ENCODE data around the gene WWTR1. TPM values are rescaled to one million over a fixed set of nuclear protein-coding genes. Genes with fewer than 3 reads are reported as not detected.

Gene WWTR1
- total and polyA plus RNA-seq, 2 donors (not counting 3 experiments of a cell fraction or from before 2014, with no cell fraction given): 210 to 341 TPM

DNA sequence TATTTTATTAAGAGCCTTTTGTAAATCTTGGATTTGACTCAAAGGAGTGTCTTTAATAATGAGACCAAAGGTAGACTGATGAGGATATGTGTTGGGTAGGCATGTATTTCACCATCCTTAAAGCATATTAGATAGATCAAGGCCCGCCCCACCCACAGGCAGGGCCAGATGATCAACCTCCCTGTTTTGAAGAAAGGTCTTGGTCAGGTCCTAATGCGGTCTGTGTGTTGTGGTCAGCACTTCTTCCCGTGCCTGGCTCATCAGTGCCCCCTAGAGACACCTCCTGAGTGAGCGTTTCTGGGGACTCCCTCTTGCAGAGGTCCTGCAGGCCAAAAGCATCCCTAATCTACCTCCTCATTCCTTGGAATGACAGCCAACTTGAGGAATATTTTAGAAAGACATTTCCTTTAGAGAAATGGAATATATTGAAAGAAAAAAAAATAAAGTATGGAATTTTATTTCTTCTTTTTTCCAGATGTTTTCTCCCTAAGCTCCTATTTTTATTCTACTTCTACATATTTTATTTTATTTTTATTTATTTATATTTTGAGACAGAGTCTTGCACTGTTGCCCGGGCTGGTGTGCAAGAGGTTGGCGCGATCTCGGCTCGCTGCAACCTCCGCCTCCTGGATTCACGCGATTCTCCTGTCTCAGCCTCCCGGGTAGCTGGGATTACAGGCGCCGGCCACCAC lies 177.4 kb downstream of the WWTR1 start:
- DNase-seq (ENCODE audit: low read depth, low spot score): peak; percentile 93
- H3K27ac ChIP-seq (ENCODE audit: insufficient read depth, low read depth, low read length): peak overlapping the region; percentile 64

More for the DNA sequence above, 177.4 kb downstream of the WWTR1 start:
- H4K20me1 ChIP-seq (replicated peaks; ENCODE audit: control insufficient read depth, extremely low read depth, insufficient read depth, low read length): no peaks in the 10 kb centered on the region
- H3K4me1 ChIP-seq (ENCODE audit: control insufficient read depth, extremely low read depth, insufficient read depth, low read length): peaks cover 12% of the 10 kb centered on the region
- no TSS peak for BruUV-seq (replicated peaks)
- H3K4me3 ChIP-seq (replicated peaks in 1 of 3; ENCODE audit: insufficient read depth in 1 of 3, low read depth in 1 of 3, low read length in 3 of 3): no peak overlapping the region
- H3K9ac ChIP-seq (replicated peaks; ENCODE audit: extremely low read depth, insufficient read depth, low read length): peak overlapping the region; percentile 22
- ChIA-PET CTCF (interaction anchor here (0.7 to 6.6 kb wide), 31 partner anchors 9 to 526 kb away, joined by 3 to 125 read pairs (median 6); partner anchors contain the start of genes TM4SF1 and TM4SF18), POLR2A (interaction anchor here (1.8 to 3.4 kb wide), 2 partner anchors 105 to 110 kb away, joined by 14 to 41 read pairs; partner anchors contain the start of gene TM4SF1)
- no peaks in the 10 kb centered on the region for H3K27me3 ChIP-seq (ENCODE audit: control insufficient read depth in 2 of 2, insufficient read depth in 2 of 2, low read length in 2 of 2)
- intact Hi-C loops (cut with micrococcal nuclease): loop anchor here (1.0 kb wide), 9 partner anchors 87 to 525 kb away; partner anchors contain the start of genes TM4SF1 and TM4SF18
- TF ChIP-seq, protein P1, sequence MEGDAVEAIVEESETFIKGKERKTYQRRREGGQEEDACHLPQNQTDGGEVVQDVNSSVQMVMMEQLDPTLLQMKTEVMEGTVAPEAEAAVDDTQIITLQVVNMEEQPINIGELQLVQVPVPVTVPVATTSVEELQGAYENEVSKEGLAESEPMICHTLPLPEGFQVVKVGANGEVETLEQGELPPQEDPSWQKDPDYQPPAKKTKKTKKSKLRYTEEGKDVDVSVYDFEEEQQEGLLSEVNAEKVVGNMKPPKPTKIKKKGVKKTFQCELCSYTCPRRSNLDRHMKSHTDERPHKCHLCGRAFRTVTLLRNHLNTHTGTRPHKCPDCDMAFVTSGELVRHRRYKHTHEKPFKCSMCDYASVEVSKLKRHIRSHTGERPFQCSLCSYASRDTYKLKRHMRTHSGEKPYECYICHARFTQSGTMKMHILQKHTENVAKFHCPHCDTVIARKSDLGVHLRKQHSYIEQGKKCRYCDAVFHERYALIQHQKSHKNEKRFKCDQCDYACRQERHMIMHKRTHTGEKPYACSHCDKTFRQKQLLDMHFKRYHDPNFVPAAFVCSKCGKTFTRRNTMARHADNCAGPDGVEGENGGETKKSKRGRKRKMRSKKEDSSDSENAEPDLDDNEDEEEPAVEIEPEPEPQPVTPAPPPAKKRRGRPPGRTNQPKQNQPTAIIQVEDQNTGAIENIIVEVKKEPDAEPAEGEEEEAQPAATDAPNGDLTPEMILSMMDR (IDR thresholded peaks at IDR 0.05; ENCODE audit: extremely low read depth in 1 of 2, insufficient read depth in 1 of 2, low read depth in 1 of 2, low read length in 2 of 2): peak; percentile 91 to 93
- no peak for TF ChIP-seq JUN (IDR thresholded peaks at IDR 0.05; ENCODE audit: borderline replicate concordance, insufficient read depth, insufficient read length, low read depth)
- TF ChIP-seq GATA2 (IDR thresholded peaks at IDR 0.05; ENCODE audit: insufficient read depth, insufficient read length, low read depth, low read length): no peak
- peak; percentile 28 for TF ChIP-seq MYC (IDR thresholded peaks at IDR 0.05; ENCODE audit: low read depth, low read length)
- TF ChIP-seq POLR2AphosphoS5 (IDR thresholded peaks at IDR 0.05; ENCODE audit: insufficient read depth, low read depth, low read length): peak; percentile 28
- no peaks in the 10 kb centered on the region for H3K9me1 ChIP-seq (replicated peaks; ENCODE audit: control insufficient read depth, extremely low read depth, insufficient read depth, low read length)
- H3K36me3 ChIP-seq (ENCODE audit: control insufficient read depth in 2 of 2, extremely low read depth in 1 of 2, insufficient read depth in 2 of 2, low read length in 2 of 2): no peaks in the 10 kb centered on the region
- dilution Hi-C loops (cut with MboI; ENCODE audit: extremely low pct_ligation_motif_present, low sequenced_read_pairs): no loop called here
- no peaks in the 10 kb centered on the region for H3K79me2 ChIP-seq (ENCODE audit: control insufficient read depth, insufficient read depth, low read length)
- peak overlapping the region; percentile 92 for H2AFZ ChIP-seq (ENCODE audit: low read depth, low read length)
- no peaks in the 10 kb centered on the region for H3K9me3 ChIP-seq (replicated peaks; ENCODE audit: control insufficient read depth, insufficient read depth, low read length)
- H3K4me2 ChIP-seq (ENCODE audit: insufficient read depth, low read length): peak overlapping the region; percentile 42
- FAIRE-seq: peak; percentile 82
